Activated CD8-positive, alpha-beta memory T cell treated with anti-CD3 and anti-CD28 coated beads for 36 hours (primary cell): ENCODE data around the gene CCDC187. TPM values are rescaled to one million over a fixed set of nuclear protein-coding genes. Genes with fewer than 3 reads are reported as not detected.

Source experiments
- CTCF ChIA-PET: fragments of 350-600 bp; sonication (Branson Sonifier 250); formaldehyde crosslinking; loops from one replicate; lab custom pipeline; 2021; ENCODE audit warnings: antibody characterized with exemption; lab: Charles Lee
- POLR2A ChIA-PET: fragments of 350-600 bp; sonication (Branson Sonifier 250); formaldehyde crosslinking; loops from one replicate; lab custom pipeline; 2021; ENCODE audit warnings: antibody characterized with exemption; lab: Charles Lee
- total RNA-seq, 2 experiments: library from RNA; stranded (reverse); gene quantifications; one replicate each; pipeline ENCODE4 v1.2.3, GENCODE V29; 2021

CCDC187 gene
- total RNA-seq, 2 experiments from 2014 or later: not detected

- POLR2A ChIA-PET: no interaction called here
- CTCF ChIA-PET: no interaction called here
These were observed 92.9 kb downstream of the CCDC187 start for GRCh38 chr9:136211006-136211405.

- POLR2A ChIA-PET: no interaction called here
- CTCF ChIA-PET: interaction anchor here (1.4 kb wide), 1 partner anchor 15 kb away, joined by 3 read pairs; no protein-coding TSS in a partner anchor
These were observed 93.6 kb downstream of the CCDC187 start for GRCh38 chr9:136210276-136210675.

GRCh38 chr9:136209786-136210185, 94.1 kb downstream of the CCDC187 start:
- ChIA-PET CTCF (interaction anchor here (1.4 kb wide), 1 partner anchor 16 kb away, joined by 3 read pairs; no protein-coding TSS in a partner anchor), POLR2A (no interaction called here)

GRCh38 chr9:136209232-136209631, 94.7 kb downstream of the CCDC187 start:
- ChIA-PET POLR2A (no interaction called here), CTCF (interaction anchor here (1.4 kb wide), 1 partner anchor 16 kb away, joined by 3 read pairs; no protein-coding TSS in a partner anchor)

GRCh38 chr9:136208675-136209074, 95.2 kb downstream of the CCDC187 start:
- POLR2A ChIA-PET: no interaction called here
- CTCF ChIA-PET: no interaction called here

GRCh38 chr9:136207616-136208015, 96.3 kb downstream of the CCDC187 start:
- POLR2A ChIA-PET: no interaction called here
- CTCF ChIA-PET: no interaction called here

GRCh38 chr9:136206602-136207275, 97.2 kb downstream of the CCDC187 start:
- CTCF ChIA-PET: interaction anchor here (1.3 kb wide), 1 partner anchor 61 kb away, joined by 3 read pairs; no protein-coding TSS in a partner anchor
- POLR2A ChIA-PET: no interaction called here

- ChIA-PET POLR2A (interaction anchor here (0.6 kb wide), 1 partner anchor 62 kb away, joined by 5 read pairs; no protein-coding TSS in a partner anchor), CTCF (interaction anchor here (1.3 kb wide), 1 partner anchor 62 kb away, joined by 3 read pairs; no protein-coding TSS in a partner anchor)
These were observed 98.2 kb downstream of the CCDC187 start for GRCh38 chr9:136205707-136205992.

- ChIA-PET POLR2A (interaction anchor here (0.6 kb wide), 1 partner anchor 63 kb away, joined by 5 read pairs; no protein-coding TSS in a partner anchor), CTCF (no interaction called here)
These were observed 98.8 kb downstream of the CCDC187 start, which contains the start of gene LHX3 for GRCh38 chr9:136204838-136205706. Gene LHX3 (minus strand): TSS chr9:136205128. CDS start chr9:136205012, 116 bp downstream.

GRCh38 chr9:136204145-136204805, 99.6 kb downstream of the CCDC187 start:
- CTCF ChIA-PET: interaction anchor here (0.9 kb wide), 1 partner anchor 79 kb away, joined by 3 read pairs; no protein-coding TSS in a partner anchor
- POLR2A ChIA-PET: no interaction called here

GRCh38 chr9:136203408-136204144, 100.3 kb downstream of the CCDC187 start:
- ChIA-PET CTCF (interaction anchor here (0.9 kb wide), 1 partner anchor 80 kb away, joined by 3 read pairs; no protein-coding TSS in a partner anchor), POLR2A (interaction anchor here (0.6 kb wide), 1 partner anchor 15 kb away, joined by 10 read pairs; no protein-coding TSS in a partner anchor)

GRCh38 chr9:136202454-136203407, 101.2 kb downstream of the CCDC187 start:
- ChIA-PET CTCF (interaction anchor here (0.9 kb wide), 1 partner anchor 15 kb away, joined by 3 read pairs; no protein-coding TSS in a partner anchor), POLR2A (interaction anchor here (0.6 kb wide), 1 partner anchor 14 kb away, joined by 10 read pairs; no protein-coding TSS in a partner anchor)

- ChIA-PET CTCF (interaction anchor here (0.9 kb wide), 1 partner anchor 16 kb away, joined by 3 read pairs; no protein-coding TSS in a partner anchor), POLR2A (no interaction called here)
These were observed 102.1 kb downstream of the CCDC187 start for GRCh38 chr9:136201609-136202453.

GRCh38 chr9:136201174-136201573, 102.7 kb downstream of the CCDC187 start:
- CTCF ChIA-PET: no interaction called here

GRCh38 chr9:136200424-136200823, 103.5 kb downstream of the CCDC187 start:
- POLR2A ChIA-PET: no interaction called here
- CTCF ChIA-PET: no interaction called here

More at GRCh38 chr9:136201174-136201573, 102.7 kb downstream of the CCDC187 start:
- POLR2A ChIA-PET: no interaction called here
